Psoas muscle (tissue), 8 donors: Measurements from ENCODE around the gene STAT4. TPM values are rescaled to one million over a fixed set of nuclear protein-coding genes. Genes with fewer than 3 reads are reported as not detected.

Experiments used
- ATAC-seq, 4 donors: fragments of 200-7000 bp; cut with Tn5 transposase; one replicate each; pipeline ENCODE4 v1.9.1; 2020; ENCODE audit warnings: moderate library complexity in 3 of 4, mild to moderate bottlenecking in 2 of 4
- DNase-seq, 2 donors: peaks; one replicate each; pipeline ENCODE4 v3.0.0-alpha.2; 2020
- H3K27ac ChIP-seq: fragments of 200-600 bp; one replicate; pipeline ENCODE4 v1.8.0; 2022
- H3K27me3 ChIP-seq, 3 donors: fragments of 200-600 bp in 1 of 3; one replicate each; pipeline versions ENCODE4 v1.6.1 to v1.8.0; 2013 to 2022; ENCODE audit warnings: low read length in 2 of 3, mild to moderate bottlenecking in 2 of 3, moderate library complexity in 1 of 3; ENCODE audit not compliant: insufficient read depth in 3 of 3
- H3K36me3 ChIP-seq, 2 donors: fragments of 200-600 bp in 1 of 2; one replicate each; pipeline versions ENCODE4 v1.6.1 to v1.8.0; 2013 to 2022; ENCODE audit warnings: low read depth in 1 of 2, mild to moderate bottlenecking in 1 of 2, moderate library complexity in 1 of 2; ENCODE audit not compliant: insufficient read depth in 1 of 2
- H3K4me1 ChIP-seq: fragments of 200-600 bp; one replicate; pipeline ENCODE4 v1.8.0; 2022
- H3K4me3 ChIP-seq: fragments of 200-600 bp; one replicate; pipeline ENCODE4 v1.8.0; 2022; ENCODE audit warnings: mild to moderate bottlenecking
- H3K9me3 ChIP-seq: fragments of 200-600 bp; one replicate; pipeline ENCODE4 v1.8.0; 2022
- CTCF ChIP-seq: fragments of 200-600 bp; IDR thresholded peaks from one replicate; pipeline ENCODE4 v1.8.0; 2022; ENCODE audit warnings: antibody characterized with exemption
- WGBS, 3 donors: extraction: QIAGEN DNeasy Blood & Tissue Kit; methylation state at CpG; one replicate each; pipeline versions ENCODE4 v1.1.6 to v1.1.7; 2013; 5-methylcytosine and 5-hydroxymethylcytosine counted together
- intact Hi-C, 2 donors: fragments of 100-400 bp; cut with DNase I; formaldehyde crosslinking; loops; one replicate each; pipeline versions ENCODE4 v1.11.0 to v1.14.2; 2022
- polyA plus RNA-seq, 3 donors: library from polyadenylated mRNA; stranded (reverse); fragments of 200-250 nt; gene quantifications; one replicate each; pipeline ENCODE4 v1.2.3, GENCODE V29; 2013
- total RNA-seq, 4 donors: library from RNA; stranded (reverse); fragmentation: NEBNext Ultra II Directional in 2 of 4; extraction: Animal tissue kit (Norgen Biotek cat#: 25700) in 2 of 4; gene quantifications; one replicate each; pipeline versions ENCODE4 v1.2.1 to v1.2.4, GENCODE V29; 2021 to 2023
- donor health status: healthy with polysubstance abuse.
- donor health status: DM: no; HTN: no; CAD: no; lungs with moderate emphysema.
- donor health status: Bipolar disorder and iron deficiency.
- donor health status: healthy.
- donor health status: DM: yes; HTN: yes; CAD: no.
- donor health status: DM: no; HTN: no; CAD: no.
- donor health status: DM: no; HTN: no; CAD: no.
- donor health status: DM: yes; HTN: yes; CAD: no.

STAT4 gene
- total and polyA plus RNA-seq, 7 donors: 0.19 to 0.56 (median 0.30) TPM

GRCh38 chr2:191063584-191063983 lies 87.2 kb downstream of the STAT4 start:
- H3K9me3 ChIP-seq: no peaks in the 10 kb centered on the region
- ATAC-seq: no peak
- H3K27ac ChIP-seq: no peak overlapping the region
- WGBS, 3 donors: 92 to 96% (median 92%) methylated on average over 1 of the region's 1 CpG
- no peak for DNase-seq
- no peak for TF ChIP-seq CTCF
- peaks cover 4% of the 10 kb centered on the region for H3K4me1 ChIP-seq
- H3K27me3 ChIP-seq: no peaks in the 10 kb centered on the region
- H3K4me3 ChIP-seq: no peak overlapping the region
- no peaks in the 10 kb centered on the region for H3K36me3 ChIP-seq
- intact Hi-C loops: no loop called here

- WGBS, 3 donors: 90 to 93% (median 92%) methylated on average over 4 of the region's 4 CpGs
- H3K4me3 ChIP-seq: no peak overlapping the region
- ATAC-seq: no peak
- H3K36me3 ChIP-seq: no peaks in the 10 kb centered on the region
- no peak for TF ChIP-seq CTCF
- no peaks in the 10 kb centered on the region for H3K9me3 ChIP-seq
- no peaks in the 10 kb centered on the region for H3K27me3 ChIP-seq
- no peak overlapping the region for H3K27ac ChIP-seq
- DNase-seq: no peak
- intact Hi-C loops: no loop called here
- H3K4me1 ChIP-seq: peaks cover 4% of the 10 kb centered on the region
Measured at GRCh38 chr2:191061381-191061980, 89.3 kb downstream of the STAT4 start.

GRCh38 chr2:191059308-191059707 lies 91.5 kb downstream of the STAT4 start:
- H3K27ac ChIP-seq: no peak overlapping the region
- DNase-seq: no peak
- H3K27me3 ChIP-seq: no peaks in the 10 kb centered on the region
- 81 to 87% (median 86%) methylated on average over 3 of the region's 3 CpGs for WGBS, 3 donors
- no peaks in the 10 kb centered on the region for H3K36me3 ChIP-seq
- ATAC-seq: no peak
- intact Hi-C loops: loop anchor here in 1 of 2 donors (10.0 kb wide), 1 partner anchor 465 kb away; no protein-coding TSS in a partner anchor
- no peaks in the 10 kb centered on the region for H3K4me1 ChIP-seq
- no peak overlapping the region for H3K4me3 ChIP-seq
- TF ChIP-seq CTCF: no peak
- H3K9me3 ChIP-seq: no peaks in the 10 kb centered on the region

GRCh38 chr2:191056228-191056627 lies 94.6 kb downstream of the STAT4 start:
- no peaks in the 10 kb centered on the region for H3K9me3 ChIP-seq
- H3K4me3 ChIP-seq: no peak overlapping the region
- no peak for TF ChIP-seq CTCF
- no peaks in the 10 kb centered on the region for H3K36me3 ChIP-seq
- WGBS, 3 donors: 86 to 93% (median 87%) methylated on average over 2 of the region's 2 CpGs
- H3K27ac ChIP-seq: no peak overlapping the region
- DNase-seq (no peak), ATAC-seq (no peak)
- intact Hi-C loops: loop anchor here in 1 of 2 donors (10.0 kb wide), 1 partner anchor 469 kb away; no protein-coding TSS in a partner anchor
- no peaks in the 10 kb centered on the region for H3K4me1 ChIP-seq
- no peaks in the 10 kb centered on the region for H3K27me3 ChIP-seq

GRCh38 chr2:191053256-191053655 lies 97.5 kb downstream of the STAT4 start:
- Histone ChIP-seq H3K36me3 (no peaks in the 10 kb centered on the region), H3K27ac (no peak overlapping the region), H3K9me3 (no peaks in the 10 kb centered on the region), H3K4me1 (no peaks in the 10 kb centered on the region), H3K27me3 (peaks cover 0 to under 1% (median 0%) of the 10 kb centered on the region in 3 donors), H3K4me3 (no peak overlapping the region)
- intact Hi-C loops: loop anchor here in 1 of 2 donors (5.0 to 10.0 kb wide), 2 partner anchors 104 to 472 kb away; no protein-coding TSS in a partner anchor
- no peak for ATAC-seq
- 82 to 84% (median 82%) methylated on average over 6 of the region's 6 CpGs for WGBS, 3 donors
- no peak for DNase-seq
- no peak for TF ChIP-seq CTCF
